GM19463 (cell line): ENCODE results near the gene PRSS38.
"Not testable (repeated sequence)": the region's sequence is repeated elsewhere in the genome, so short reads cannot be mapped to it uniquely, and the experiment has no call there.

ENCODE experiments used
- ATAC-seq: cut with Tn5 transposase; IDR thresholded peaks from one replicate; pipeline ENCODE4 v1.9.1; 2021; ENCODE audit warnings: mild to moderate bottlenecking, moderate library complexity; ENCODE audit not compliant: unreplicated experiment

PRSS38 gene

DNA sequence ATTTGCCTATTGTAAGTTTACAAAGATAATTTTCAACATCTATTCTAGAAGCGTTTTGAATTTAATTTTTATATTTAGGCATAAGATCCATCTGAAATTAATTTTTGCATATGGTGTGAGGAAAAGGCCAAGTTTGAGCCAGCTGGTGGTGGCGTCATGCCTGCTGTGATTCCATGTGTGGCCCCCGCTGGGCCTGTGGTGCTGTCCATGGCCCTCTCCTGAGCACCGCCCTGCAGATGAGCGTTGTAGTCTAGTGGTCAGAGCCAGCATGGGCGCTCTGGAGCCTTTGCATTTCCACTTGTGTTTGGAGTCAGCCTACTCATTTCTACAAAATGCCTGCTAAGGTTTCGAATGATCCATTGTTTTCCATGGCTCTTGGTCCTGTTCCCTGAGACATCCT lies 22.7 kb downstream of the PRSS38 start:
- no peak for ATAC-seq

DNA sequence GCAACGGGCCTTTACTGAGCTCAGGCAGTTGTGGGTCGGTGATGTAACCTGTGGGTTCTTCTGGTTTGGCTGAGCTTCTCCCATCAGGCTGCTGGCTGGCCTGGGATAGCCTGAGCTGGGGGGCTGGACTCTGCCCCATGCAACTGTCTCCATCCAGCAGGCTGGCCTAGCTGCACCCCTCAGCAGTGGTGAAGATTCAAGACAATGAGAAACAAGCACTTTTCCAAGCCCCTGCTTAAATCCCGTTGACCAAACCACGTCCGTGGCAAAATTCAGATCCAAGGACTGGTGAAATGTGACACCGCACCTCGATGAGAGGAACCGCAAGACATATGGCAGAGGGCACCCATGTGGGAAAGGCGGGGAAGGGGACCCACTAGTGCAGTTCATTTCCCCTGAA lies 25.6 kb downstream of the PRSS38 start:
- ATAC-seq, result no peak

DNA sequence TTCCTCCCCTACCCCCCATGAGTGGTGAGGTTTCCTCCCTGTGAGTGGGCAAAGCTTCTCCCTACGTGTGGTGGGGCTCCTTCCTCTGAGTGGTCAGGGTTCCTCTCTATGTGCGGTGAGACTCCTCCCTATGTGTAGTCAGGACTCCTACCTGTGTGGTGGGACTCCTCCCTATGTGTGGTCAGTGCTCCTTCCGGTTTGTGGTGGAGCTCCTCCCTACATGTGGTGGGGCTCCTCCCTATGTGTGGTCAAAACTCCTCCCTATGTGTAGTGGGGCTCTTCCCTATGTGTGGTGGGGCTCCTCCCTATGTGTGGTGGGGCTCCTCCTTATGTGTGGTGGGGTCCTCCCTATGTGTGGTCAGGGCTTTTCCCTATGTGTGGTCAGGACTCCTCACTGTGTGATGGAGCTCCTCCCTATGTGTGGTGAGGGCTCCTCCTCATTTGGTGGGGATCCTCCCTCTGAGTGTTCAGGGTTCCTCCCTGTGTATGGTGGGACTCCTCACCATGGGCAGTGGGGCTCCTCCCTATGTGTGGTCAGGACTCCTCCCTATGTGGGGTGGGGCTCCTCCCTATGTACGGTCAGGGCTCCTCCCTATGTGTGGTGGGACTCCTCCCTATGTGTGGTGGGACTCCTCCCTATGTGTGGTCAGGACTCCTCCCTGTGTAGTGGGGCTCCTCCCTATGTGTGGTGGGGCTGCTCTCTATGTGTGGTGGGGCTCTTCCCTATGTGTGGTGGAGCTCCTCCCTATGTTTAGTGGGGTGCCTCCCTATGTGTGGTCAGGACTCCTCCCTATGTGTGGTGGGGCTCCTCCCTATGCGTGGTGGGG lies 29.1 kb downstream of the PRSS38 start:
- ATAC-seq, result no peak

DNA sequence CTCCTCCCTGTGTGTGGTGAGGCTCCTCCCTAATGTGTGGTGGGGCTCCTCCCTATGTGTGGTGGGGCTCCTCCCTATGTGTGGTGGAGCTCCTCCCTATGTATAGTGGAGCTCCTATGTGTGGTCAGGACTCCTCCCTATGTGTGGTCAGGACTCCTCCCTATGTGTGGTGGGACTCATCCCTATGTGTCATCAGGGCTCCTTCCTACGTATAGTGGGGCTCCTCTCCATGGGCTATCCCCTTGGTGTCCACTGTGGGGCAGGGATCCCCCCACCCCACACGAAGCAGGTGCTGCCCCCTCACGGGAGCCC lies 29.6 kb downstream of the PRSS38 start:
- no peak for ATAC-seq

DNA sequence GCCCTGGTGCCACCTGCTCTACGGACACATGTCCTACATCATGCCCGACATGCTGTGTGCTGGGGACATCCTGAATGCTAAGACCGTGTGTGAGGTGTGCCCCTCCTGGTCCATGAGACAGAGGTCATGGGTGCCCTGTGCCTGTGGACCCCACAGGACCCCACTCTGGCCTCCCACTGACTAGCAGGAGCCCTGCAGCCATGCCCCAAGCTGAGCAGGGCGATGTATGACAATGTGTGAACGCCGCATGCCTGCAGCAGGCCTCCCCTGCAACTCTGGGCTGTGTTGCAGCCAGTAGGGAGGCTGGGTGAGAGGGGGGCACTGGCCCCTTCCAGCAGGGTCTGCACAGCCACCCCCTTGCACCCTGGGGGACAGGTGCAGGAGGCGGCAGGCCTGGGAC lies 30.0 kb downstream of the PRSS38 start:
- no peak for ATAC-seq

DNA sequence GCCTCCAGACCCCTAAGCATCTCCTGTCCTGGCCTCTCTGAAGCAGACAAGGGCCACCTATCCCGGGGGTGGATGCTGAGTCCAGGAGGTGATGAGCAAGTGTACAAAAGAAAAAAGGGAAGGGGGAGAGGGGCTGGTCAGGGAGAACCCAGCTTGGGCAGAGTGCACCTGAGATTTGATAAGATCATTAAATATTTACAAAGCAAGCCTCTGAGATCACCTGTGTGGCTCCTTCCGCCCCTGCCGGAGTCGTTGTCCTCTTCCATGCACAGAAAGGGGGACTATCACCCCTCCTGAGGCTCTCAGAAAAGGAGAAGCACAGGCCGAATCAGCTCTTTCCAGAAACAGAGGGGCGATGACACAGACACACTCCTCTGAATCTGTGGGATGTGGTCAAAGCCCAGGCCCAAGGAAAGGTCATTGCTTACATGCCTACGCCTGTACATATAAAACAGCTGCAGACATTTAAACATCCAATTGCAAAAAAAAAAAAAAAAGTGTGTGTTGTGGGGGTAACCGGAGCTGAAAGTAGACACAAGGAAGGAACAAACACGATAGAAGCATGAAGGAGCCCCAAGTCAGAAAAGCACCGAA lies 30.9 kb downstream of the PRSS38 start:
- no peak for ATAC-seq

DNA sequence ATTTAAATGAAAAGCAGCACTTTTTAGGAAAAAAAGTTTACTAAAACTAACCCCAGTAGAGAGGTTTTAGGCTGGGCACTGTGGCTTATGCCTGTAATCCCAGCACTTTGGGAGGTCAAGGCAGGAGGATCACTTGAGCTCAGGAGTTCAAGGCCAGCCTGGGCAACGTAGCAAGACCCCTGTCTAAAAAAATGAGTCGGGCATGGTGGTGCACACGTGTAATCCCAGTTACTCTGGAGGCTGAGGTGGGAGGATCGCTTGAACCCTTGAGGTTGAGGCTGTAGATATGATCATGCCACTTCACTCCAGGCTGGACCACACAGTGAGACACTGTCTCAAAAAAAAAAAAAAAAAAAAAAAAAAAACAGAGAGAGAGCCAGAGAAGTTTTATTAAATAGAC lies 31.6 kb downstream of the PRSS38 start:
- ATAC-seq, result not testable (repeated sequence)

DNA sequence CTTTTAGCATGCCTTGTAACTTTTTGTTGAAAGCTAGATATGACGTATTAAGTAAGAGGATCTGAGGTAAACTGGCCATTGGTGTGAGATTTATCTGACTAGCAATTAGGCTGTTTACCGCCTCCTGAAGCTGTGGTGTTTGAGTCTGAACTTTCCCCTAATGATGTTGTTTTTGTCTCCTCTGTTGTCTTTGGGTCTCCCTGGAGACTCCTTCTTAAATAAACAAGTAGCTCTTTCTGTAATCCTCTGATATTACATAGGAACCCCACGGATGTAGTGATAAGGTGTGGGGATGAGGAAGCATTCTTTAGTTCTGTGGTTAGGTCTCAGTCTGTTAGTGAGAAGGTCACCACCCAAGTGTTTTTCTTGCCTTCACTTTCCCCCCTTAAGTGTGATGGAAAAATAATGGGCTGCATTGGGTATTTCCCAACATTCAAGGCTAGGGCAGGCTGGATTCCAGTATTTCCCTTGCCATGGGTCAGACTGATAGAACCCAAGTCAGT lies 33.0 kb downstream of the PRSS38 start:
- ATAC-seq, result no peak

DNA sequence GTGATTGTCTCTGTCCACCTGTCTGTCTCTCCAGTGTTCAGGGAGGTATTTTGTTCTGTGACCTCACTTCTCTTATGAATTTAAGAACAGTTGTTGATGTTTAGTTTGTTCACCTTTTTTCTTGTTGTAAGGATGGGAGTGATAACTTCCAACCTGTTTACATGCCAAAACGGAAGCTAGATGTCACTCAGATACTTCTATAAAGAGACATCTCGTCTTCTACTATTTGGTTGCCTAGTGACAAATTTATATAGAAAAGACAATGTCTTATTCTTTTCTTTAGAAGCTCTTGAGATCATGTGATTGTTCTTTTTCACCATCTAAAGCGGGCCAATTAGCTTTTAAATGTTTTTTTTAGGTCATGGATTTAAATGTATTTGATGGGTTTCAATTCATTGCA lies 33.8 kb downstream of the PRSS38 start:
- ATAC-seq, result no peak

DNA sequence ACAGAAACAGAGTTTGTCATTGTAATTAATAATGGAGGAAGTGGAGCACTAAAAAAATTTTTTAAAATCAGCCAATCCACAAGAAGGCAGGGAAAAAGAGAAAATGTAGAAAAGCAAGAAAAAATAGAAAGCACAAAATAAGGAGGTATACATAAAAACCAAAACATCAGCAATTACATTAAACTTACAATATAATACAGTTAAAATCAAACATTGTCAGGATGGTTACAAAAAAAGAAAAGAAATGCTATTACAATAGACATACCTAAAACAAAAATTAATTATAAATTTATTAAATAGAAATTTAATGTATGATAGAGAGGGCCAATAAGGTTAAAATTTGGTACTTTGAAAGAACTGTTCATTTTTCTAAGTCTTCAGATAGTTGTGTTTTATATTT lies 38.7 kb downstream of the PRSS38 start:
- no peak for ATAC-seq

DNA sequence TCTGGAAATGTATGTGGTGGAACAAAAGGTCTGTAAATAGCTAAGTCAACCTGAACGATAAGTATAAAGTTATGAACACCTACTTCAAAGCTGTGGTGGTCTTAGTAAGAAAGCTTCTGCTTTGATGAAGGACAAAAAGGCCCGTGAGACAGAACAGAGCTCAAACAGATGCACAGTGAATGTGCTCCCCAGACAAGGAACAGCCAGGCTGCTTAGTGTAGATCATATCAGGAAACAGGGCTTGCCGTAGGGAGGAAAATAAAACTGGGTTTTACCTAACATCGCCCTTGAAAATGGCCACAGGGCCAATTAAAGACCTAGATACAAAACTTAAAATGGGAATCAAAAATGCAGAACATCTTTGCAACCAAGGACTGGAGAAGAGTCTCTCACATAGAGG lies 40.2 kb downstream of the PRSS38 start:
- no peak for ATAC-seq

DNA sequence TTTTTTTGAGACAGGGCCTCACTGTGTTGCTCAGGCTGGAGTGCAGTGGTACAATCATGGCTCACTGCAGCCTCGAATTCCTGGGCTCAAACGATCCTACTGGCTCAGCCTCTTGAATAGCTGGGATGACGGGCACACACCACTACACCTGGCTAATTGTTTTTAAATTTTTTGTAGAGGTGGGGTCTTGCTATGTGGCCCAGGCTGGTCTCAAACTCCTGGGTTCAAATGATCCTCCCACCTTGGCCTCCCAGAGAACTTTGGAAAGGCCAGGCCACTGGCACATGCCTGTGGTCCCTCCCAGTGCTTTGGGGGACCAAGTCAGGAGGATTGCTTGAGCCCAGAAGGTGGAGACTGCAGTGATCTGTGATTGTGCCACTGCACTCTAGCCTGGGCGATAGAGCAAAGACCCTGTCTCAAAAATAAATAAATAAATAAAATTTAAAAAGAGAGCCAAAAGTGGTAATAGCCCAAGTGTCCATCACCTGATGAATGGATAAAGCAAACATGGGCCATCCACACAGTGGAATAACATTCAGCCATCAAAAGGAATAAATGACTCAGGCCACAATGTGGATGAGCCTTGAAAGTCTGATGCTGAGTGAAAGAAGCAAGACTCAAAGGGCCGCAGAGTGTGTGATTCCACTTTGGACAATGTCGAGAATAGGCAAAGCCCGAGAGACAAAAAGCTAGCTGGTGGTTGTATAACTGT lies 40.8 kb downstream of the PRSS38 start:
- no peak for ATAC-seq

DNA sequence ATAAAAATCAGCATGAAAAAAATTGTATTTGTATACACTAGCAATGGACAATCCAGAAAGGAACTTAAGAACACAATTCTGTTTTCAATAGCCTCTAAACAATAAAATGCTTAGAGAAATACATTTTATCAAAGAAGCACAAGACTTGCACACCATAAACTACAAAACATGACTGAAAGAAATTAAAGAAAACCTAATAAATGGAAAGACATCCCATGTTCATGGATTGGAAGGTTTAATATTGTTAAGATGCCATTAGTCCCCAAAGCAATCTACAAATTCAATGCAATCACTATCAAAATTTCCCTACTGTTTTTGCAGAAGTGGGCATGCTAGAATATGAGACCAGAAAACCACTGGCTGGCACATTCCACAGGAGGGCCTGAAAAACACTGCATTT lies 49.4 kb downstream of the PRSS38 start:
- no peak for ATAC-seq

DNA sequence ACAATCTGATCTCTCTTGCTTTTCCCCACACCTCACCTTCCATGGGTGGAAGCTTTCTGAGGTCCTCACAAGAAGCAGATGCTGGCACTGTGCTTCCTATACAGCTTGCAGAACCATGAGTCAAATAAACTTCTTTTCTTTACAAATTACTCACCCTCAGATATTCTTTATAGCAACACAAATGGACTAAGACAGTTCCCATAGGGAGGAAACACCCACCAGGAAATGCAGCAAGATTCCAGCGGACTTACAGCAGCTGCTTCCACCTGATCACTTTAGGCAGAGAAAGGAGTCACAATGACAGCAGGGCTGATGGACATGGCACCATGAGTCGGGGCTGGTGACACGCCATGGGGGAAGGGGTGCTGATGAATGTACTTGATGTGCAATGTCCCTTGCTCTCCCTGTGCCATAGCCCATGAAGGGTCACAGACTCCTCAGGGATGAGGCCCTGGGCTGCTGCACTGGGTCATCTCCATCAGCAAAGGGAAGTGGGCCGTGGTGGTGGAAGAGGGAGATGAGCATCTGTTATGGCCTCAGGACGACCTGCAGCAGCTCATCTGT lies 53.9 kb downstream of the PRSS38 start:
- no peak for ATAC-seq

DNA sequence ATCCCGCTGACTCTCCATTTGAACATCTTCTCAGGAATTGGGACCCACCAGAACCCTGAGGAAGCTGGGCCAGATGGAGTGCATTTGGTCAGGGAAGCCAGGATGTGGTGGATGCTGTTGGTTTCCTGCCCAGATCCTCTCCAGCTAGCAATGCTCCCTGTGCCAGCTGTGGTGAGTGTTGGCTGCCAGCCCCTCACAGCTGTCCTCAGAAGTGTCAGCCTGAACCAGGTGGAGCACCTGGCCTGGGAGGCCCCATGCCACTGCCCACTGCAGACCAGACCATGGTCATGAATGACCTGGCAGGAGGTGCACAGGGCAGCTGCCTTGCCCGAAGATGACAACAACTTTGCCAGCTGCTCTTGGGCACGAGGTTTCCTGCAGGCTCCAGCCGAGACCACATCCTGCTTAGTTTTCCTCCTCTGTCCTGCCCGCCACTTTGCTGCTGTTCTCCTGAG lies 54.4 kb downstream of the PRSS38 start:
- no peak for ATAC-seq

DNA sequence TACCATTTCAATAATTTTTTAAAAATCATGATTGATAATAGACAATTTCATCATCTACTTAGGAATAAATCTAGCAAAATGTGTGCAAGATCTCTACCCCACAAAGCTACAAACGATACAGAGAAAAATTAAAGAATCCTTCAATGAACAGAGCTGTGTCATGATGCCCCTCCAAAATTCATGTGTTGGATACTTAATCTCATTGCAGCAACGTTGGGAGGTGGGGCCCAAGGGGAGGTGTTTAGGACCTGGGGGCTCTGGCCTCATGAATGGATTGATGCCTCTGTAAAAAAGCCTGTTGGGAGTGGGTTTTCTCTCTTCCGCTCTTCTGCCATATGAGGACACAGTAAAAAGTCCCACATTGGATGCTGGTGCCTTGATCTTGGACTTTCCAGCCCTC lies 54.9 kb downstream of the PRSS38 start:
- ATAC-seq, result no peak

DNA sequence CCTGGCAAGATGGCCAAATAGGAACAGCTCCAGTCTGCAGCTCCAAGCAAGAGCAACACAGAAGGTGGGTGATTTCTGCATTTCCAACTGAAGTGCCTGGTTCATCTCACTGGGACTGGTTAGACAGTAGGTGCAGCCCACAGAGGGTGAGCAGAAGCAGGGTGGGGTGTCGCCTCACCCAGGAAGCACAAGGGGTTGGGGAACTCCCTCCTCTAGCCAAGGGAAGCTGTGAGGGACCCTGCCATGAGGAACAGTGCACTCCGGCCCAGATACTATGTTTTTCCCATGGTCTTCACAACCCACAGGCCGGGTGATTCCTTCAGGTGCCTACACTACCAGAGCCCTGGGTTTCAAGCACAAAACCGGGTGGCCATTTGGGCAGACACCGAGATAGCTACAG lies 56.4 kb downstream of the PRSS38 start:
- not testable (repeated sequence) for ATAC-seq

DNA sequence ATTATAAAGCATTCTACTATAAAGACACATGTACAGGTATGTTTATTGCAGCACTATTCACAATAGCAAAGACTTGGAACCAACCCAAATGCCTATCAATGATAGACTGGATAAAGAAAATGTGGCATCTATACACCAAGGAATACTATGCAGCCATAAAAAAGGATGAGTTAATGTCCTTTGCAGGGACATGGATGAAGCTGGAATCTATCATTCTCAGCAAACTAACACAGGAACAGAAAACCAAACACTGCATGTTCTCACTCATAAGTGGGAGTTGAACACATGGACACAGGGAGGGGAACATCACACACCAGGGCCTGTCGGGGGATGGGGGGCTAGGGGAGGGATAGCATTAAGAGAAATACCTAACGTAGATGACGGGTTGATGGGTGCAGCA lies 62.3 kb downstream of the PRSS38 start:
- not testable (repeated sequence) for ATAC-seq

DNA sequence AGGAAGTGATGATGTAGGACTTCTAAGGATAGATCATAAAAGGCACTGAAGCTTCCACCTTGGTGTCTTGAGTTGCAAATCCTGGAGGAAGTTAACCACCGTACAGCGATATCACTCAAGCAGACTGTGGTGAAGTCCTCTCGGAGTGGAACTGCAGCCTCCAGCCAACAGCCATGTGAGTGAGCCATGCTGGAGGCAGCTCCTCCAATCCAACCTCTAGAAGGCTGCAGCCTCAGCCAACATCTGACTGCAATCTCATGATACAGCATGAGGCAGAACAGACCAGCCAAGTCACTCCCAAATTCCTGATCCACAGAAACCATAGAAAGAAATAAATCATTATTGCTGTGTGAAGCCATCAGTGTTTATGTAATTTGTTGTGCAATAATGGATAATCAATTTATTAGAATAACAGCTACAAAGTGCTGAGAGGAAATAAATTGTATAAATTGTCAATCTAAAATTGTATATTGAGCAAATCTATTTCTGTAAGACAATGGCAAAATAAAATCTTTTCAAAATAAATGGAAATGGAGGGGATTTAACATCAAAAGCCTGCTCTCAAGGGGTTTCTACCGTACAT lies 65.0 kb downstream of the PRSS38 start:
- ATAC-seq, result no peak

DNA sequence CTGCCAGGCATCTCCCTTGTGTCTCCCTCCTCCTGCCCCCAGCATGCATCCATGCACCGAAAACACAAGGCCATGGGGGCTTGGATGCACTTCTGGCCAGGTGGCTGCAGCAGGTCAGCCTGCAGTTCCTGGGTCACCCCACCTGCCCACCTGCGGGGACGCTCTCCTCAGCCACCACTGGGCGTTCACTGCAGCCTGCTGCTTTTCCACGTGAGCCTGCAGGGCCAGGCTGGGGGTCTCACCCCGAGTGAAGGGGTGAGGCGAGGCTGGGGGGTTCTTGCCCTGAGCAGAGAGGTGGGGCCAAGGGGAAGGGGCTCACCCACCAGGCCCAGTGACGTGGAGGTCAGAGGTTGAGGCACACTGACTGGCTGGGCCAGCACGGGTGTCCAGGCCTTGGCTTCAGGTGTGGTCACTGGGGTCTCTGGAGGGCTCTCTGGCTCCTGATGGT lies 67.6 kb downstream of the PRSS38 start:
- ATAC-seq, result no peak

DNA sequence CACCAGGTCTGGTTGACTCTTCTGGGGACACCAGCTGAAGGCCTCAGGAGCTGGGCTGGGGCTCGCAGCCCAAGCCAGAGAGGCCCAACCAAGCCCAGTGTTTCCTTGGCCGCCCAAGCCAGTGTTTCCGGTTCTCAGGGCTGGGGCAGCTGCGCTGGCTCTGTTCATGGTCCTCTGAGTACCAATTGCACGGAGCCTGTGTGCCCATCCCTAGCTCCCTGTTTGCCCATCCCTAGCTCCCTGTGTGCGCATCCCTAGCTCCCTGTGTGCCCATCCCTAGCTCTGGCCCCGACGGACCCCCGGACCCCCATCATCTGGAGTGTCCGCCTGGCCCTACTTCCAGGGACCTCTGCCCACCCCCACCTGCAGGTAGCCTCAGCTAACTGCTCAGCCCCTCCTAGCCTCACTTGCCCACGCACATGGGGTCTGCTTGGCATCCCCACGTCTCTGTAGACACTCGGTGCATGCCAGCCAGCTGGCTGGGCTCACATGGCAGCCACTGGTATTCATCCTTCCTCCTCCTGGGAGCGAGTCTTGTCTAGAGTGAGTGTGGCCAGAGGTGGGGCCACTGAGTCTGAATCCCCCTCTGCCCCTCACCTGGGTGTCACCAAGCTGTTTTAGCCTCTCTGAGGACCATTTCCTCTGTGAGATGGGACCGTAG lies 68.3 kb downstream of the PRSS38 start:
- ATAC-seq, result no peak
